Anterior cingulate cortex (tissue), 58 donors: Measurements from ENCODE around the gene HIP1.
"Not testable (repeated sequence)": the region's sequence is repeated elsewhere in the genome, so short reads cannot be mapped to it uniquely, and the experiment has no call there.

Source experiments
- DNase-seq, 58 donors: peaks; one replicate each; lab custom pipeline; 2025; lab: John Stamatoyannopoulos, UW

The HIP1 gene

GRCh38 chr7:75738604-75738974, at the start of gene HIP1:
Gene HIP1 (minus strand): TSS chr7:75738941. CDS start chr7:75738920, 21 bp downstream.
- DNase-seq = peak in 1 of 58 donors; percentile 66

GRCh38 chr7:75788154-75788847, 49.6 kb upstream of the HIP1 start:
- not testable (repeated sequence) for DNase-seq

- not testable (repeated sequence) for DNase-seq
These were observed 44.3 kb upstream of the HIP1 start for GRCh38 chr7:75783058-75783457.

GRCh38 chr7:75780647-75781273, 42.0 kb upstream of the HIP1 start:
- DNase-seq = not testable (repeated sequence)

- not testable (repeated sequence) for DNase-seq
These were observed 40.8 kb upstream of the HIP1 start for GRCh38 chr7:75779516-75779915.

- not testable (repeated sequence) for DNase-seq
These were observed 40.3 kb upstream of the HIP1 start for GRCh38 chr7:75779035-75779434.

GRCh38 chr7:75776295-75776971, 37.7 kb upstream of the HIP1 start:
- peak in 2 of 58 donors; percentile 5 to 34 for DNase-seq

GRCh38 chr7:75773958-75774357, 35.2 kb upstream of the HIP1 start:
- DNase-seq = not testable (repeated sequence)

- DNase-seq = no peak
These were observed 33.6 kb upstream of the HIP1 start, which contains the start of gene CCL26 for GRCh38 chr7:75772081-75773077. Gene CCL26 (minus strand): TSS chr7:75772211. CDS start chr7:75772176, 35 bp downstream.

- DNase-seq = no peak
These were observed 32.5 kb upstream of the HIP1 start for GRCh38 chr7:75771224-75771623.

- DNase-seq = peak in 4 of 58 donors; percentile 1 to 54 (median 18)
These were observed 23.7 kb upstream of the HIP1 start for GRCh38 chr7:75762350-75762917.

- not testable (repeated sequence) for DNase-seq
These were observed 23.1 kb upstream of the HIP1 start for GRCh38 chr7:75761801-75762200.

GRCh38 chr7:75758491-75758890, 19.8 kb upstream of the HIP1 start:
- no peak for DNase-seq

GRCh38 chr7:75757860-75758259, 19.1 kb upstream of the HIP1 start:
- DNase-seq = no peak

- peak in 2 of 58 donors; percentile 4 to 11 for DNase-seq
These were observed 18.4 kb upstream of the HIP1 start for GRCh38 chr7:75756991-75757676.

GRCh38 chr7:75756206-75756990, 17.7 kb upstream of the HIP1 start:
- DNase-seq = no peak

GRCh38 chr7:75743455-75743859, 4.7 kb upstream of the HIP1 start:
- no peak for DNase-seq

- peak in 2 of 58 donors; percentile 2 to 19 for DNase-seq
These were observed 2.2 kb upstream of the HIP1 start for GRCh38 chr7:75740846-75741497.
